AML-193 (cell line): ENCODE data around the gene UBE2J2.

Experiments
- DNase-seq, 2 experiments: peaks; one replicate each; lab custom pipeline; 2025; lab: John Stamatoyannopoulos, UW

The UBE2J2 gene

DNA sequence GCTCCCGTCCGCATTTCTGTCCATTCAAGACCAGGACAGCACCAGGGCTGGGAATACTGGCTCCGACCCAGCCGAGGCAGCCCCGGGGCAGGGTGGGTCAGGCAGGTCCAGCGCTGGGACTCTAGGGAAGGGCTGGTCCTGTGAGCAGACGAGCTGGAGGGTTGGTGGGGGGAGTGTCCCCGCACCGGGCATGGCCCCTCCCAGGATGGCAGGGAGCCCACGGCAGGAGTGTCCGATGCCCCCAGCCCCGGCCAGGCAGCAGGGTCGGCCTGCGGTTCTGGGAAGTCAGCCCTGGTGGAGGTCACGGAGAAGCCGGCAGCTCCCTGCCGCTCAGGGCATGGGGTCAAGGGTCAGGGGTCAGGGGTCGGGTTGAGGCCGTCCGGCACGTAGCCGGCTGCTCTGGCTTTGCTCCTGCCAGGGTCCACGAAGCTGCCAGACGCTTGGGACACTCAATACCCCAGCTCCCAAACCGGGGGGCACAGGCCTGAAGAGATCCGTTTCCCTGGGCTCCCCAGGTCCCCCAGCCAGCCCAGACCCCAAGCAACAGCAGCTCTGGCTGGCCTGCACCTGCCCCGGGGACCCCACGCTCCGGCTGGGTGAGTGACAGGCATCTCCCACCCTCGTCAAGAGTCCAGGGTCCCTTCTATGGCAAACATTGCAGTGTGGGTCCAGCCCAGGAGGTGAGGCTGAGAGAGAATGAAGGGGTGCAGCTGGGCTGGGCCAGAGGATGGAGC is 33.9 kb downstream of the UBE2J2 start:
- DNase-seq: no peak

DNA sequence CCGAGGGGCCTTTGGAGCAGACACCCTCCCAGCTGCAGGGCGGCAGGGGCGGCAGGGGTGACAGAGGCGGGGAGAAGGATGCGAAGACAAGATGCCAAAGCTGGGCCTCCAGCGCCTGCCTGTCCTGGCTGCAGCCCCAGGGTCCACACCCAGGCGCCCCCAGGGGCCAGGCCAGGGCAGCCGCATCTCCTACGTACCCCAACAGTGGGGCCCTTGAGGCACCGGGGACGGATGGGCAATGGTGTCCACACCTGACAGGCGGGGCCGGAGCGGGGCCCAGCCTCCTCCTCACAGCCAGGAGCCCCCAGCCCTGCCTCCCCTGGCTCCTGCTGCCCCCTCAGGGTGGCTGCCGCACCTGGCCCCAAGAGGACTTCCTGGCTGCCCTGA is 34.4 kb downstream of the UBE2J2 start:
- DNase-seq: no peak

DNA sequence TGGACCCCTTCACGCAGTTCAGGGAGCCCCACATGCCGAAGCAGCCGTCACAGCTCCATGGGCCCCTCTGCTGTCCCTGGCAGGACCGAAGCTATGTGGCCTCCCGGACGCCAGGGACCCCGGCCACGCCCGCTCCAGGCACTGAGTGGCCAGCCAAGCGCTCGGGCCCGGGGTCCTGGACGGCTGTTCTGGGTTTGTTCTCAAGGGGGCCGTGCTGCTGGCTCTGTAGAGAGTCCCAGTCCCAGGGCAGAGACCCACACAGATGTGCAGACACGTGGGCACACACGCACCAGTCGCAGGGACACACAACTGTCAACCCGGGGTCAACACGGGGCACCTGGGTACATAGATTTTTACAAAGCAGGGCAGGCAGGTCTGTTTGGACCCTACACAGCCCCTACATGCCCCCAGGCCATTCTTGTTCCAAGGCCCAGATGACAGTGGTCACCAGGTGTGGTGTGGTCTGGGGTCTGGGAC is 34.9 kb downstream of the UBE2J2 start:
- no peak for DNase-seq

DNA sequence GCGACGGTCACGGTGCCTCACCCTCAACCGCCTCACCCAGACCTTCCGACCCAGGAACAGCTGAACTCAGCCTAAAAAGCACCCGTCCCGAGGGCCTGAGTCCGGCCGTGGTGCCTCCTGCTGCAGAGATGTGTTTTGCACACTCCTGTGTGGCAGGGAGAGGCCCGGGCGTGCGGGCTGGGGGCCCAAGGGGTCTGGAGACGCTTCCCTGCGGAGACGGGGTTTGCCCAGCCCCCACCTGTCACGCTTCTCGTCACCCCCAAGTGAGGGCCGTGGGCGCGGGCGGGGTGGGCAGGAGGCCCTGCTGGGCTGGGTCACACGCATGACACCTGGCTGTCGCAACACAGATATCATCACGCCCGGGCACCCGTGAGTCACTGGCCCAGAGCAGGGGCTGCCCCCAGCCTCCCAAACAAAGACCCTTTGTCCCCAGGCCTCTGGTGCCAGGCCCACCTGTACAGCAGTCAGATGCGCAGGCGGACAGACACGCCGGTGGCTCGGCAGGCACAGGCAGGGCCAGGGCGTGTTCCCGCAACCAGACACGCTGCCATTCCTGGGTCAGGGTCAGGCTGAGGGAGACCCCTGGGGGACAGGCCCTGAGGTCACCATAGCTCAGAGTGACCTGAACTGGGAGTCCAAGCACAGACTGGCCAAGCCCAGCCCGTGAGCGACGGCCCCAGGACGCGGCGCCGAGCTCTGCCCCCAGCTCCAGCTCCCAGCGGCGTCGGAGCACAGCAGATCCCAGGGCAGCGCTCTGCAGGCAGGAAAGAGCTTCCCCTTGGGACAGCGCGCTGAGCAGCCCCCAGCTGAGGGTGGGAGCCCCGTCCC is 35.6 kb downstream of the UBE2J2 start:
- no peak for DNase-seq

DNA sequence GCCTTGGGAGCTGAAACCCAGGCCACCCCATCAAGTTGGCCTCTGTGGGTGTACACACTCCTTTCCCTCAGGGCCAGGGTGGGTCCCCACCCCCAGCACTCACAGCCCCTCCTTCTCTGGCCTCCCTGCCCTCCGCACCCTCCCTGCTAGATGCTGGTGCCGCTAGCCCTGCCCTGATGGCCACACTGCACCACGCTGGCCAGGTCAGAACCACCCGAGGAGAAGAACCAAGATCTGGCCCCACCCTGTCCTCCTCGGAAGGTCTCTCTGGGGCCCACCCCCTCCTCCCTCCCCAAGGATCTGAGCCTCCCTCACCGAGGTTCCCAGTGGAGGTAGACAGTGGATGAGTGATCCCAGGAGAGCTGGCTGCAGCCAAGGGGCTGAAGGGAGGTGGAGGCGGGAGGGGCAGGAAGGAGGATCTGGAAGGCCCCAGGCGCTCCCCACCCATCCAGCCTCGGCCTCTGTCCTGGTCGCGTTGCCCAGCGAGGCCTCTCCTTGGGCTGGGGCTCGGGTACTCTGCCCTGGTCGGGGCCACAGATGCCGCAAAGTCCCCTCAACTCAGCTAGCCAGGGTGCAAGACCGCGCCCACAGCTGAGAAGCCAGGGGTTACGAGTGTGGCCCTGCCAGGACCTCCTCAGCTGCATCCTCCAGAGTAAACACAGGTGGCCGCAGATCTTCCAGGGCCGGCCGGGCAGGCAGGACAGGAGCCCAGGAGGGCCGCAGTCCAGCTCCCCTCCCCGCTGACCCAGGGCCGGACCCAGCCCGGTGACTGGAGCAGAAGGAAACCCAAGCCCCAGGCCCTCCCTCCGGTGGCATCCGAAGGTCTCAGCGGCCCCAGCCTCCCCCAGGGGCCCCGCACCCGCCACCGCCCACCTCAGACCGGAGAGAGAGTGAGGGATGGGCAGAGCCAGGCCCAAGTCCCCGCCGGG is 36.4 kb downstream of the UBE2J2 start:
- DNase-seq: no peak

DNA sequence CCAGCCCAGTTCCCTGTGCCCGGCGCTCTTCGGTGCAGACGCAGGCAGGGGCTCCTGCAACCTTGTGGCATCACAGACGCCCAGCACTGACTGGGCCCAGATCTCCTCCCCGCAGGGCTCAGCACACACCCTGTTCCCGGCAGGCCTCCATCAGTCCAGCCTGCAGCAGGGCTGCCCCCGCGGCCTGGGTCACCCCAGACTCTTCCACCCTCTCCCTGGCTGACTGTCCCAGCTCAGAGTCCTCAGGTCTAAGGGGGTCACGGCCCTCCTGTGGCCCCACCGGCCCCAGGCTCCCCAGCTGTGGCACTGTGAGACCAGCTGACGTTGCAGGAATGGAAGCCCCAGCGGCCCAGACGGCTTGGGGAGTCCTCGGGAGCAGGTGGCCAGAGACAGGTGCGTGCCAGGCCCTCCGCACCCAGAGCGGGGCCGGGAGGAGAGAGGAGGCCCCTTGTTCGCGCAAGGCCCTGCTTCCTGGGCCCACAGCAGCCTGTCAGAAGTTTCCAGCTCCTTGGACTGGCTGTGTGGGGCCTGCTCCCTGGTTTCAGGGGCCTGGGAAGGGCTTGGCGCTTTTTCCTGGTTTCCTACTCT is 37.4 kb downstream of the UBE2J2 start:
- DNase-seq: no peak

DNA sequence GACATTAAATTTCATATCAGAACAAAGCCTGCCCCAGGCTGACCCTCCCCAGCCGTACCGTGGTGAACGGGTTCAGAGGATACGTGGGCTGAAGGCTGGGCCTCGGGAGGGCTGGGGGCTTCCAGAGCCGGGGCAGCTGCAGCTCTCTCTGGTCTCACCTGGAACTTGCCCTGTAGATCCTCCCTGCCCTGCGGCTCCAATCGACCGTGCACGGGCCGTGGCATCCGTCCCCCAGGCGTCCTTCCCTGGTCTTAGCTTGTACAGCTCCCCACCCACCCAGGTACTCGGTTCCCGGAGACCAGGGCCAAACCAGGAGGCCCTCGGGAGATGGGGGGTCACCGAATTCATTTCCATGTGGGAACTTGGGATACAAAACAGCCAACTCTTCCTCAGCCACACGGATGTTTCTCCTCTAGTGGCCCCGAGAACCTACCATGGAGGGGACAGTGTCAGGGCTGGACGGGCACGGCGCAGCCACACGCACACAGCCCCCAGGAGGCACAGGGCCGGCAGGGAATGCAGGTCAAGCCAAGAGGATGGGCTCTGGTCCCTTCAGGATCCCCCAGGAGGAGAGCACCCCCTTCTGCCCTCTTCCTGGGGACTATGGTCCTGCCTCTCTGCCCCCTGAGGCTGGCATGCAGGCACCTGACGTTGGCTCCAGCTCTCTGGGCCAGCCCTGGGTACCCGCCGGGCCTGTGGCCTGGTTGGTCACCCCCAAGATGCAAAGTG is 38.5 kb downstream of the UBE2J2 start:
- DNase-seq: no peak

DNA sequence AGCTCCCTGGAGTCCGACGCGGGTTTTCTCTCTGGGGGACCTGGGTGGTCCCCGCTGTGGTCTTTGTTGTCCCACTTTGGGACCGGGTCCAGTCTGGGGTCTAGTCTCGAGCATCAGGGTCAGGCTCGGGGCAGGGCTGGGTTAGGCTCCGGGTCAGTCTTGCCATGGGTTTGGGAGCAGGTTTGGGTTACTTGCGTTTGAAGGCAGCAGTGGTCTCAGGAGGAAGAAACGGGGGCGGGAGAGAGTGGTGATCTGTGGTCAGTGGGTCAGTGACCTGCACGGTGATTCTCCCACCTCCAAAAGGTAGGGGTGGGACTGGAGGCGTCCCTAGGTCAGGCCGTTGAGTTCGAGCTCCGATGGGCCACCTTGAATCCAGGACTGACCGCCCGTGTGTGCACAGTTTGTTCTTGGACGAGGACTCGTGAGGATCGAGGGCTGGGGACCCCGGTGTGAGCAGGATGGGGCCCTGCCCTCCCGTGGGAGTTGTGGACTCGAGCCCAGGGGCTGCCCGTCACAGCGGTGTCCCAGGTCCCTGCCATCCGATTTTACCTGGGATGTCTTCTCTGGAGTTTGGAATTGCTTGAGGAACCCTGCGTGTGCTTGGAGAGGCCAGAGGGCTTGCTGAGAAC is 39.4 kb downstream of the UBE2J2 start:
- no peak for DNase-seq

DNA sequence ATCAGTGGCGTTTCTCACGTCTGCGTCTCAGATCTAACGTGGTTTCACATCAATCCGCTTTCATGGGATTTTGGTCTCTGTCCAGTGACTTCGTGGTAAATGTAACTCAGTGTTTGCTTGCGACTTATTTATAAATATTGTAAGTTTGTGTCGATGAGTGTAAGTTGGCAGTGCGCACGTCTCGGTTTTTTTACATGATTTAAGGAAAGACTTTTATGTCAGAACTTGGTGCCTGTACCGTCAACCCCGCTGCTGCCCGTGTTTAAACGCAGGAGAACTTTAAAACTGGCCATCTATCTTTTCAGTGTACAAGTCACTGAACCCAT is 40.1 kb downstream of the UBE2J2 start:
- DNase-seq: no peak

DNA sequence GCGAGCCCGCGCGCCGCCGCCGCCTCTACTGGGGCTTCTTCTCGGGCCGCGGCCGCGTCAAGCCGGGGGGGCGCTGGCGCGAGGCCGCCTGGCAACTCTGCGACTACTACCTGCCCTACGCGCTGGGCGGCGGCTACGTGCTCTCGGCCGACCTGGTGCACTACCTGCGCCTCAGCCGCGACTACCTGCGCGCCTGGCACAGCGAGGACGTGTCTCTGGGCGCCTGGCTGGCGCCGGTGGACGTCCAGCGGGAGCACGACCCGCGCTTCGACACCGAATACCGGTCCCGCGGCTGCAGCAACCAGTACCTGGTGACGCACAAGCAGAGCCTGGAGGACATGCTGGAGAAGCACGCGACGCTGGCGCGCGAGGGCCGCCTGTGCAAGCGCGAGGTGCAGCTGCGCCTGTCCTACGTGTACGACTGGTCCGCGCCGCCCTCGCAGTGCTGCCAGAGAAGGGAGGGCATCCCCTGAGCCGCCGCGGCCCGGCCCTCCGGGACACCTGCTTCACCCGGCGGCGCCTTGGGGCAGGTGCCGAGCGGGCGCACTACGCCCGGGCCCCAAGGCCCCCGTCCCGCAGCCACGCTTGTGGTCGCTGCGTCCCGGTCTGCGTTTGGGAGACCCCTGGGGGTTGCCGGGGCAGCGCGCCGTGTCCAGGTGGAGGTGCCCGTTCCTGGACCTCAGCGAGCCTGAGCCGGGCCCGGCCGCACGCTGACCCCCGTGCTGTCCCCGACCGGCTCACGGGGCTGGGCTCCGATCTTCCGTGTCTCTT is 40.7 kb downstream of the UBE2J2 start:
- DNase-seq: no peak

DNA sequence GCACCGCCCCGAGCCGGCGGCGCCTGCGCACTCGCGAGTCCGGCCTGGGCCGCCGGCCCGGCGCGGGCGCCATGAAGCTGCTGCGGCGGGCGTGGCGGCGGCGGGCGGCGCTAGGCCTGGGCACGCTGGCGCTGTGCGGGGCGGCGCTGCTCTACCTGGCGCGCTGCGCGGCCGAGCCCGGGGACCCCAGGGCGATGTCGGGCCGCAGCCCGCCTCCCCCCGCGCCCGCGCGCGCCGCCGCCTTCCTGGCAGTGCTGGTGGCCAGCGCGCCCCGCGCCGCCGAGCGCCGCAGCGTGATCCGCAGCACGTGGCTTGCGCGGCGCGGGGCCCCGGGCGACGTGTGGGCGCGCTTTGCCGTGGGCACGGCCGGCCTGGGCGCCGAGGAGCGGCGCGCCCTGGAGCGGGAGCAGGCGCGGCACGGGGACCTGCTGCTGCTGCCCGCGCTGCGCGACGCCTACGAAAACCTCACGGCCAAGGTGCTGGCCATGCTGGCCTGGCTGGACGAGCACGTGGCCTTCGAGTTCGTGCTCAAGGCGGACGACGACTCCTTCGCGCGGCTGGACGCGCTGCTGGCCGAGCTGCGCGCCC is 41.4 kb downstream of the UBE2J2 start, which contains the start of gene B3GALT6:
Gene B3GALT6, plus strand, starts transcription at position 30 of the 588 bp plus-strand sequence. Its CDS starts 42 bp downstream, at position 72.
- DNase-seq: no peak

DNA sequence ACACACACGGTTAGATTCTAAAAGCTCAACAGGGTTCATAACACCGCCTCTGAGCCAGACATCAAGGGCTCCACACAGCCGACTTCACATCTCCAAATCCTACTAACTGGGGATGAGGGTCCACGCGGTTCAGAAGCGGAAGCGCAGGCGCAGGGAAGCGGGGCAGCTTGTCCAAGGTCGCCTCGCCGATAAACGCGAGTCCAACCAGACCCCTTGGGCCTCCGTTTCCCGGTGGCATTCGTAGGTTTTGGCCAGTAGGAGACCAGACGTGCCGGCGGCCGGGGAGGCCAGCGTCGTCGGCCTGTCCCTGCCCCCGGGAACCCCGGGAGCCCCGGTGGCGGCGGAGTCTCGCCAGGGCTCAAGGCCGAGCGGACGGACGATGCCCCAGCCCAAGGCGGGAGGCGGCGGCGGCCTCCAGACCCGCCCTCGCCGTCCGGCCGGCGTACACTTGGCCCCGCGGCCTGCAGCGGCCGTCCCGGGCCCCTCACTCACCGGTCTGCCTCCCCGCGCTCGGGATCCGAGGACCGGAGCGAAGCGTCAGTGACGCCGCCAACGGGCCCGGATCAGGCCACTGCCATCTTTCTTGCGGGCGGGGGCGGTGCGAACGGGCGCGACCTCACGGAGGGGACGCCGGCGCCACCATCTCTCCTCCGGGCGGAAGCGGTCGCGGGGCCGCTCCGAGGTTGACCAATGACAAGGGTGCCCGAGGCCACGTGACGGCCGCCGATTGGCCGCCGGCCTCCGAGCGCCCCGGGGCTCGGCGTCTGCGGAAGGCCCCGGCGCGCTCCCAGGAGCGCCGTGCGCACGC is 42.0 kb downstream of the UBE2J2 start, which contains the start of gene SDF4:
Gene SDF4, minus strand, starts transcription at position 602 of the 808 bp plus-strand sequence. CDS start 3,229 bp downstream, outside the sequence.
- peak; percentile 88 to 89 for DNase-seq

DNA sequence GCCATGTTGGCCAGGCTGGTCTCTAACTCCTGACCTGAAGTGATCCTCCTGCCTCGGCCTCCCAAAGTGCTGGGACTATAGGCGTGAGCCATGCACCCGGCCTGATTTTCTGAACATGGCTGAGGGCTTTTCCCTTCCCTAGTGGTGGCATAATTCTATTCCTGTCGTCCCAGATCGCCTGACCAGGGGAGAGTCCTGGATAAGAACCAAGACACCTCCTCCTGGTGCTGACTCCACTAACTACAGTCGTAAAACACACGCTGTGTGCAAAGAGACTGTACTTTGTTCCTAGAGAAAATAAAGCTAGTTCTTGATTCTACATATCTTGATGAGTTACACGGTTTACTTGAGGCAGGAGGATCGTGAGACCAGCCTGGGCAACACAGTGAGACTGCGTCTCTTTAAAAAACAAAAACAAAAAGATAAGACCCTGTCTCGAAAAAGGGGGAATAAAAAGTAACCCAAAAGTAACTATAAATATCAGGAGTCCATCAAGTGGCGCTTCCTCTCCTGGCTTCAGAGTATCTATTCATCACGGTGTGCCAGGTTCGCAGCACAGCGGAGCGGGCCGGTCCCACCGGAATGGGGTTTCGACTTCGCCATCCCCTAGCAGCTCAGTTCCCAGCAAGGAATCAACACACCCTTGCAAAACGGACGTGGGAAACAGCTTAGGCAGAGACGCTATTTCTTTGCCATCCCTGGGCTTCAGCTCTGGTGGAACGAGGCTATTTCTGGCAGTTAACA is 42.8 kb downstream of the UBE2J2 start:
- peak; percentile 27 to 49 for DNase-seq

DNA sequence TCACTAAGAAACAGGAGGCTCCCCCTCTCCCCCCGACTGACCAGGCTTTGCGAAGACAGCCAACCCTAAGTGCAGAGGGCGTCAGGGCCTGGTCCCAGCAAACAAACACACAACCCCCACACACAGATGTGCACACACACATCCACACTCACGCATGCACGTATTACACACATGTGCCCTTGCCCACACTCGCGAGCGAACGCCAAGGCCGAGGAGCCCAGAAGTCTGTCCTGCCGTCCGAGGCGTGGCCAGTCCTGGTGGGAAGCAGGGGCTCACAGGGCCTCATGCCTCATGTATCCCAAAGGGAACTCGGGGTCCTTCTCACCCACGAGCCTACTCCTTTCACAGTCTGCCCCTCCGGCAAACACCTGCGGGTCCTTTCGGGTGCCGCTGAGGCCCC is 43.9 kb downstream of the UBE2J2 start:
- no peak for DNase-seq

DNA sequence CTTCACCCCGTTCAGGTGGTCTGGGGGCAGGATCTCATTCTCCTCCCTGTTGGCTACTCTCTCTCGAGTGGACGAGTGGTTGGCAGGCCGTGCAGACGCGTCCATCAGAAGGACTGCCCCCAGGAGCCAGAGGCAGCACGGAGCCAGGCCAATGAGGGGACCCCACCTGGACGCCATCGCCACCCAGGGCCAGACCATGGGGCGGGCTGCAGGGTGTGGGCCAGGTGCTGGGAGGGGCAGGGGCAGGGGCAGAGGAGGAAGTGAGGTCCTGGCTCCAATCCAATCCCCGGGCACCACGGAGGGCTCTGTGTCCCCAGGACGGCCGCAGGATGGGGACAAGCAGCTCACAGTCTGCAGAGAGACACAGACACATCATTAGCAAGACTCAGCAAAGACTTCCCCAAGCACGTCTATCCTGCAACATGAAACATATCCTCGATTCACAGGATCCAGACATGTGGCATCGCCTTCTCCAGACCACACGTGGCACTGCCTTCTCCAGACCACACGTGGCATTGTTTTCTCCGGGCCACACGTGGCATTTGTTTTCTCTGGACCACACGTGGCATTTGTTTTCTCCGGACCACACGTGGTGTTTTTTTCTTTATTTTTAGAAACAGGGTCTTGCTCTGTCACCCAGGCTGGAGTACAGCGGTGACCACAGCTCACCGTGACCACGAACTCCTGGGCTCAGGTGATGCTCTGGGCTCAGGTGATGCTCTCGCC is 44.9 kb downstream of the UBE2J2 start:
- DNase-seq: no peak

DNA sequence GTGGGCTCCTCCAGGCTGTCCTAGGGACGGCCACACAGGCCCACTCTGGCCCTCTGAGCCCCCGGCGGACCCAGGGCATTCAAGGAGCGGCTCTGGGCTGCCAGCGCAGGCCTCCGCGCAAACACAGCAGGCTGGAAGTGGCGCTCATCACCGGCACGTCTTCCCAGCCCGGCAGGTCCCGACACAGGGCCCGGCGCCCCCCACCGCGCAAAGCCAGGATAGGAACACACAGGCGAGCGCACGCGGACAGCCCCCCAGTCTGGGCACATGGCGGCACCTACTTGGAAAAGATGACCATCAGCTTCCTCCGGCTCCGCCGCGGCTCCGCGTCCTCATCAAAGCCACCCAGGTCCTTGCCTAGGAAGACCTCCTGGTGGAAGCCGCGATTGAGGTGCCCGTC is 45.5 kb downstream of the UBE2J2 start:
- DNase-seq: no peak

DNA sequence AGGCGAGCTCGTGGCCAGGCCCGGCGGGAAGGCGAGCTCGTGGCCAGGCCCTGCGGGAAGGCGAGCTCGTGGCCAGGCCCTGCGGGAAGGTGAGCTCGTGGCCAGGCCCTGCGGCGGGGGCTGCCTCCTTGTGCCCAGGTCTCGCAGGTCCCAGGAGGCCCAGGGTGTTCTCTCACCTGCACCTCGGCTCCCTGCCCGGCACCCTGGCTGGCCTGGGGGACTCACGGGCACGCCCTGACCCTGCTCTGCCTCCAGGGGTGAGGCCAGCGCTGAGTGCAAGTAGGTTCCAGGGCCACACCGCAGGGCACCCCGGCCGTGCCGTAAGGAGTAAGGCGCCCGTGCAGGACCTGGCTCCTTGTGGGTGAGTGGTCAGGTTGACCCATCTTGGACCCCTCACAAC is 46.3 kb downstream of the UBE2J2 start:
- no peak for DNase-seq
